NCI-H526 (cell line): Measurements from ENCODE around the gene ANKRD50.

Source experiments
- DNase-seq, 2 experiments: peaks; one replicate each; lab custom pipeline; 2025; lab: John Stamatoyannopoulos, UW

Gene ANKRD50

DNA sequence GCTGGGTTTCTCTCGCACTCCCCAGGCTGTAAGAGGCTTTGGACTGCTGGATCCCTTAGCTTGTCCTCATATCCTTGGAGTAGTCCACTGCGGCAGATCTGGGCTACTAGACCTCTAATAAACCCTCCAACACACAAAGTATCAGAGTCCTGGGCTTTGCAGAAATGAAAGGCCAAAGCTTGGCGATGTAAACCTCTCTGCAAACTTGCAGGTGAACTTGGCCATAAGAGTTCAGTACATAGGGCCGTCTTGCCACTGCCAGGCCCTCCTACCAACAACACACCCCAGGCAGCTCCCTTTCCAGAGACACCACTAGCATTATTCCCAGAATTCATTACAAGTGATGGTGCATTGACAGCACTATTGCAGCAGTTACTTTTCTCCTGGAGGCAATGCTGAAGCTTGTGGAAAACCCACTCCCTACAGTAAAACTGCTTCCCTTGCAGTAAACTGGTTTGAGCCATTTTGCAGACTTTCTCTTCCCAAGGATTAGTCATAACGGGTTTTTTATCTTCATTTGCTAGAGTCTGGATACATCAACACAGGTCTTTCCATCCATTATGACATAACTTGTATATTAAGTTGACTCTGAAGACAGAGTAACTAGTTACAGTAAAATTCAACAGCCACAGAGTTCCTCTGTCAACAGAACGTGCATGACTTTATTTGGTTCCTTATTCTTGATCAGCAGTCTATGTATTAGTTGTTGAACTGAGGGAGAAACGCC, 2.4 kb downstream of the ANKRD50 start:
- DNase-seq: no peak

DNA sequence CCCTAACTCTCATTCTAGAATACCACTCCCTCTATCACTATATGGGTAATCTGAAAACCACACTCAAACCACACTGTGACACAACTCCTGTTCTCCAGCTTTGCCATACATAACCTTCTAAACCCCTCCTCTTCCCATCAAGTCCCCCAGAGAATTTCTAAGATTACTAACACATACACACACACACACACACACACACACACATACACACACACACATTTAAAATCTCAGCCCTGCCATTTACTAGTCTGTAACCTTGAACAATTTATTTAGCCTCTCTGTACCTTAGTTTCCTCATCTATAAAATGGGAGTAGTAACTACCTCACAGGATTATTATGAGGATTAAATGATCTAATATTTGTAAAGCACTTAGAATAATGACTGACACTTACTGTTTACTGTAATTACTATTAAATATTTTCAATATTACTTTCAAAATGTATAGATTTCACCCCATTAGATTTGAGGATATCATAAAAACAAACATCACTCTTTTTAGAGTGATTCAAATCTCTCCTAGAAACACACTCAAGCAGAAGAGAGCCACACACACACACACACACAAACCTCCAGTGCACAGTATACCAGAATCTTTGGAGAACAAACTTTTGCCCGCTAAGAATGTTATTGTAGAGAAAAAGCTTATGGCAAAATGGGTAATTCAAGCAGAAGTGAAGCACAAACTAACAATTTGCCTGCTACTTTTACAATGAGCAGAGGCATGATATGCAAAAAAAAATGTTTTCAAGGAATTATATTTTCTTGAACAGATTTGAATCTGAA, 3.8 kb downstream of the ANKRD50 start:
- DNase-seq: no peak

DNA sequence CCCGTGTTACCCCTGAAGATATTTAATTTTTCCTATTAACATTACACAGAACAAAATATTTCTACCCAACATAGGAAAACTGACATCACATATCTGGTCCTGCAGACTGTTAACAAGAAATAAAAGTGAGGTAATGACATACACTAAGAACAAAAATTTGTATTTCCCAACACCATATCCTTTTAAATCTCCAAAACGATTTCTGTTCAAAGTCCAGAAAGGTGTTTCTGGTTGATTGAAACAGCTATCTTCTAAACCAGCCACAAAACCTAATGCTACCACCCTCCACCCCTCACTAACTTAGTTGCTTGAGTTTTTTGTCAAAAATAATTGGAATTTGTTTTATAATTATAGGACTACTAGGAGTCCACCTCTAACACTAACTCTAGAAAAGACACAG, 7.1 kb downstream of the ANKRD50 start:
- DNase-seq: no peak

DNA sequence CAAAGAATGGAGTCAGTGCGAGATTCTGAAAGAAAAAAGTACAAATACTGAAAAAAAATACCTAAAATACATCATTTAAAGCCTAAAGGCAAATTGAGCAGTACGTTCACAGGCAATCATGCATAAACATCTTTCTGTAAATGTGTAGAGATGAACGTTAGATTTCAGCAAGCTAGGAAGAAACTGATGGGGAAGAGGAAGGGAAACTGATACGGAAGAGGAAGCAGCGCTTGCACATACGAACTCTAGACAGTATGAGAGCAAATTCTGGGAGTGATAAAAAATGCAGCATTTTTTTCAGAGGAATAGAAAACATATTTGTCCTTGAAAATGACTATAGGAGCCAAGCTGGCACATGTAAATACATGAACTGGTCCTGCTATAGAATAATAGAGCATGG, 9.4 kb downstream of the ANKRD50 start:
- DNase-seq: no peak

DNA sequence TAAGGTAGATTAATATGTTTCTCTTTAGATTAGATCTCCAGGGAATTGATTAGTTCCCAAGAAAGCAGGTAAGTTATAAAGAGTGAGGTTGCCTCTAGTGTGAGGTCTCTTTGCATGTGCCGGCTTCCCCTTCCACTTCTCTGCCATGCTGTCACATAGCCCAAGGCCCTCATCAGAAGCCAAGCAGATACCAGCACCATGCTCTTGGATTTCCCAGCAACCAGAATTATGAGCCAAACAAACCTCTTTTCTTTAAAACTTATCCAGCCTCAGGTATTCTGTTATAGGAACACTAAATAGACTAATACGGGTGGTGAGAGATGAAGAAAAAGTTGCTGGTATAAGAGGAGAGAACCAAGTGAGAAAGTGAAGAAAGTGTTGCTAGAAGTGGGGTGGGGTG, 15.1 kb downstream of the ANKRD50 start:
- no peak for DNase-seq

DNA sequence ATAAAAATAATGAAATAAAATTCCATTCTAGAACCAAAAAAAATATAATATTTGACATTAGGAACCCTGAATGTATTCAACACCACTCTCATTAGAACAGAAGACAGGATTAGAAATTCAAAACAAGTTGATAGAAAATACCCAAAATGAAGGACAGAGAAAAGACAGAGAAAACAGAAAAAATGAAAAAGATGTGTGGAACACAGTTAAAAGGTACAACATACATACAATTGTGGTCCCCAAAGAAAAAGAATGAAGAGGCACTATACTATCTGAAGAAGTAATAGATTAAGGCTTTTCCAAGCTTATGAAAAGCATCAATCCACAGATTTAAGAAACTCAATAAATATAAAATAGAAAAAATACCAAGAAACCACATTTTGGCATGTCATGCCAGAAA, 16.4 kb downstream of the ANKRD50 start:
- no peak for DNase-seq

DNA sequence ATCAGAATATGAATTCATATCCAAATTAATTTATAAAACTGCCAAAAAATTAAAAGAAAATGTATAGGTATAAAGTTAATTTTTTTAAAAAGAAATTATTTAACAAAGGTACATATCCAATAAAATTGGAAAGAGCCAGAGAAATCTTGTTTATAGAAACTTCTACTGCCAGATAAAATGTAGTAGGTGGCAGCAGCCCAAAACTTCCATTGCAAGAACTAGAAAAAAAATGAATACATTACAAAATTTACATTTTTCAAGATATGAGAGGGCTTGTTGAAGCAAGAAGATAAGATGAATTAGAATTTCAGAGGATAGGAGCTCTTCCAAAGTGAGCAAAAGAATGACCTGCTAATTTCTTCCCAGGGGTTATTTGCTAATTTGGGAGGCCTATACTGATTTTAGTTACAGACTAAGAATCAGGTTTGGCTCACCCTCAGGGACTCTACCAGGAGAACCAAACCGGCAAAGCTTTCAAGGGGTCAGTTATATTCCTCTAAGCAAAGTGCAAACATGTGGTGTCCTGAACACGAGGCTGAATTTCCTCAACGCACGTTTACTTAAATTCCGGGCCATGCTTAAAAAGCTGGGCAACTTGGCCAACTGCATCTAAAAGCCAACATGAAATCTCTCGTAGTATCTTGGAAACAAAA, 17.5 kb downstream of the ANKRD50 start:
- no peak for DNase-seq

- DNase-seq: no peak
These were observed 18.2 kb downstream of the ANKRD50 start for GRCh38 chr4:124694306-124694705.

DNA sequence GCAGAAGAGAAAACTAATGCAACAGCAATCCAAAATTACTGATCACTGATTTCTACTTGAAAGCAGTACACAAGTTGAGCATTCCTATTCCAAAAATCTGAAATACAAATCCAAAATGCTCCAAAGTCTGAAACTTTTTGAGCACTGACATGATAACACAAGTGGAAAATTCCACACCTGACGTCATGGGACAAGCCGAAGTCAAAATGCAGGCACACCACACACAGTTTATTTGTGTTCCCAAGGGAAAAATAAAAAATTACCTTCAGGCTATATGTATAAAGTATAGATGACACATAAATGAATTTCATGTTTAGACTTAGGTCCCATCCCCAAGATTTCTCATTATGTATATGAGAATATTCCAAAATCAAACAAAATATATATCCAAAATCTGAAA, 20.7 kb downstream of the ANKRD50 start:
- no peak for DNase-seq

GRCh38 chr4:124686279-124686678, 26.3 kb downstream of the ANKRD50 start:
- no peak for DNase-seq

DNA sequence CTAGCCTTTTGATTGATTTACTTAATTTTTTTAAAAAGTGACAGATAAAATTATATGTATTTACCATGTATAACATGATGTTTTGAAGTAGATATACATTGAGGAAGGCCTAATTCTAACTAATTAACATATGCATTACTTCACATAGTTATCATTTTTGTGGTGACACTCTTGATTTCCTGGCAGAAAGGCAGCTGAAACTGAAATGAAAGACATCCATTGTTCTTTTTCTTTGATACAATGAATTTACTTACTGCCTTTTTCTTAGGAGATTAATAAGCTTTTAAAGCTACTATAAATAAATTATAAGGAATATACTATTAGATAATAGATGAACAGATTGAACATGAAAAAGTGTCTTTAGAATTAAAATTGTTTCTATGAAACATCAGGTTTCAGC, 26.7 kb downstream of the ANKRD50 start:
- DNase-seq: no peak

GRCh38 chr4:124684301-124684700, 28.2 kb downstream of the ANKRD50 start:
- no peak for DNase-seq

GRCh38 chr4:124682384-124682783, 30.1 kb downstream of the ANKRD50 start:
- DNase-seq: no peak

DNA sequence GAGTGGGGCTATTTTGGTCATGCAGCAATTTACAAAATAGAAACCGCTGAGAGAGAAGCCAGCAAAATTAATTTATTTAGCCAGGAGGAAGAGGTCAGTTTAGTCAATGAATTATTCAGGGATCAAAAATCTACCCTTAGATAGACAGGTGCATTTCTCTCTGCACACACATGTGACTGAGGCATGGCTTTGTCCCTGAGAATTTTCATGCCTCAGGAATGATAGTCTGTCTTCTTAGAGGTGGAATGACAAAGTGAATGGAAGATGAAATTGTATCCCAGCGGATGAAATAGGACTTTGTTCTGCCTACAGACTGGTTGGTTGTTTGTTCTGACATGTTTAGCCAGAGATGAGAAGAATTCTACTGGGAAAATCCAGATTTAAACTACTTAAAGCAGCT, 46.0 kb downstream of the ANKRD50 start:
- no peak for DNase-seq

GRCh38 chr4:124658795-124659194, 53.7 kb downstream of the ANKRD50 start:
- no peak for DNase-seq

DNA sequence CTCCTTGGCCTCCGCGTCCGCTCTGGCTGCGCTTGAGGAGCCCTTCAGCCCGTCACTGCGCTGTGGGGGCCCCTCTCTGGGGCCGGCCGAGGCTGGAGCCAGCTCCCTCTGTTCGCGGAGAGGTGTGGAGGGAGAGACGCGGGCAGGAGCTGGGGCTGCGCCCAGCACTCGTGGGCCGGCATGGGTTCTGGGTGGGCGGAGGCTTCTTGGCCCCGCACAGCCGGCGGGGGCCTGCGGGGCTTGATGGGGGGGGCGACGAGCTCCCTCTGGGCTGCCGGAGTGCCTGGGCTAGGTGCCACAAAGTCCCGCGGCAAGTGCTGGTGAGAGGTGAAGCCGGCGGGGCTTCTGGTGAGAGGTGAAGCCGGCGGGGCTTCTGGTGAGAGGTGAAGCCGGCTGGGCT, 61.9 kb downstream of the ANKRD50 start:
- no peak for DNase-seq

DNA sequence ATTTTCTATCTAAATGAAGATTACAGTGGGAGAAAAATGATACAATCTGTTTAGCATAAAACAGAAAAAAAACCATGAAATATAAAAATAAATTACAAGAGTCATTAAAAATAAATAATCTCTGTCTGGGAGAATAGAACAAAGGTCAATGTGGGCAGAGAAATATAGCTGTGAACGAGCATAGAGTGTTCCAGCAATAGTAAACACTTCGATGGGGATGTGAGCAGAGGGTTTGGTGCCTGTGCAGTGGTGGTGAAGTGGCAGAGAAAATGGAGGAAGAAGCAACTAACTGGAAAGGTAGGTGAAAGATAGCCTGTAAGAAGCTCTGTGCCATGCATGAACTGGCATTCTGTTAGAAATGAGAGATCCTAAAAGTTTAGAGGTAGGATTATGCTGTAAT, 64.9 kb downstream of the ANKRD50 start:
- no peak for DNase-seq

GRCh38 chr4:124644621-124645020, 67.9 kb downstream of the ANKRD50 start:
- DNase-seq: no peak

DNA sequence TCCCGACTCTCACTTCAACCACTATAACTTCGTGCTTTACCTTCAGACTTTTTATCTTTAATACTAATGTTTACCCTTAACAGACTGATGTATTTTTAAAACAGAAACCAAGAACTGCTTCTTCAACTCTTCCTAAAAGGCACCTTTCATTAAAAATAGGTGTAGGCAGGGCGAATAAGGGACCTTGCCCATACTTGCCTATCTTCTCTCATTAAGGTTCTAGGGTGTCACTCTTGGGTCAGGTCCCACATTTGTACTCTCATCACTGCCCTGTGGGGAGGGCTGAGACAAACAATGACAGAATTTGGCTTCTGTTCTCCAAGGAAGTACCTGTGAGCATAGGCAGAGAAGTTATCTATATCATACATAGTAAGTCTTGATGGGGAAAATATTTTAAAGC, 69.7 kb downstream of the ANKRD50 start:
- DNase-seq: no peak

DNA sequence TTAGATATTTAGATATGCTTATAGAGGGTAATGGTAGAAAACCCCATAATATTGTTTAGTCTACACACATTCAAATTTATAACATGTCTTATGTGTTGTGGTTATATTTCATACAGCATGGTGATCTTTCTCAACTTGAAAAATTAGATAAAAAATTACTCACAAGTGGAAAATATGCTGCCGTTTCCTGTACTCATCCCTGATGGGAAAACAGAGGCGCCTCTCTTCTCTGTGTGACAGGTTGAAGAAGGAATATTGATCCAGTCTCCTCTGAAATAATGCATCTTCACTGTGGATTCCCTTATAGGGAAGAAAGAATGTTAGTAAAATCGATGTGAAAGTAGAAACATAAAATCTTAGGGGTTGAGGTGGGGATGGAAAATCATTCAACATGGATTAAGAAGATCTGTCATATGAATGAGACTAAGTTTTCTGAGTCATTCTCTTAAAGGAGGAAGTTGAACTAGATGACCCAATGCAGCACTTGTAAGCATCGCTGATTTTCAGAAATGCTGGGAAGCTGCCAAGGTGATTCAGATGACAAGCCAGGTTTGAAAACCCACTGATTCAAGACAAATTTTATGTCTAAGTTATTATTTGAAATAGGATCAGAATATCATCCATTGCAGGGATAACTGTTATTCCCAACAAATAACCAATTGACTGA, 70.7 kb downstream of the ANKRD50 start:
- no peak for DNase-seq

DNA sequence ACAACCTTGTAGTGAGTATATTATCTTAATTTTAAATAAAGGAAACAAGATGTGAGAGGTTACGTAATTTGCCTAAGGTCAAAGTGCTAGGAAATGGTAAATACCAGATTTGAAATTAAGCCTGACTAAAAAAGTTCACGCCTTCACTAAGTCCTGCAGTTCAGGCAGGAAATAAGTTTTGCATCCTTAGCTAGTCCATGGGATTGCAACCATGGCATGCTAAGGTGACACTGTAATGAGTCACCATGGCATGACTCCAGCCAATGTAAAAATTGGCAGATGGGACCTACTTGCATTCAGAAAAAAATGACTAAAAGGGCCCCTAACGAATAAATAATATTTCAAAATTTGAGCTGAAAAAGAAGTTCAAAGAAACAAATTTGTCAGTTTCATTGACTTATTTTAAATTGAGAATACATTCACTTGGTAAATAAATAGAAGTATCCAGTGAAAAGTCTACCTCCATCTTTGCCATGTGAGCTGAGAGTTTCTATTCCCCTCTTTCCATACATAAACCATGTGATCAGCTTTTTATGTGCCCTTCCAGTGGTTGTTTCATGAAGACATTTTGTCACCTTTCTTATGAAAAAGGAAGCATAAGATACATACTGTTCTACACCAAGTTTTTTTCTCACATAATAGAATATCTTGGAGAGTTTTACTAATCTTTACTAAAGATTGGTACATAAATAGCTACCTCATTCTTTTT, 72.4 kb downstream of the ANKRD50 start:
- DNase-seq: no peak

- no peak for DNase-seq
These were observed 75.2 kb downstream of the ANKRD50 start for GRCh38 chr4:124637321-124637720.
